GM23338 (cell line): ENCODE measurements around the gene XPA.

ENCODE experiments used
- CREB1 ChIP-seq: fragments of 250-450 bp; sonication (Bioruptor Pico); IDR thresholded peaks from 2 replicates; pipeline ENCODE4 v1.5.0; 2020; ENCODE audit warnings: low read depth, mild to moderate bottlenecking, moderate library complexity
- EZH2 ChIP-seq: fragments of 200-600 bp; sonication (generic); IDR thresholded peaks from one replicate; pipeline ENCODE4 v1.8.0; 2017; ENCODE audit warnings: antibody characterized with exemption, mild to moderate bottlenecking, low read depth; ENCODE audit not compliant: unreplicated experiment
- EZH2phosphoT487 ChIP-seq: fragments of 200-600 bp; sonication (generic); IDR thresholded peaks from one replicate; pipeline ENCODE4 v1.8.1; 2018; ENCODE audit warnings: antibody characterized with exemption; ENCODE audit not compliant: unreplicated experiment
- JUNB ChIP-seq: IDR thresholded peaks from one replicate; pipeline ENCODE4 v1.6.1; 2016; ENCODE audit warnings: antibody characterized with exemption; ENCODE audit not compliant: unreplicated experiment
- NANOG ChIP-seq: IDR thresholded peaks from 2 replicates; pipeline ENCODE4 v1.6.1; 2016; ENCODE audit warnings: antibody characterized with exemption, borderline replicate concordance
- POLR2AphosphoS5 ChIP-seq: IDR thresholded peaks from 2 replicates; pipeline ENCODE4 v1.6.1; 2016; ENCODE audit warnings: antibody characterized with exemption, low read depth
- STAT1 ChIP-seq: IDR thresholded peaks from one replicate; pipeline ENCODE4 v1.6.1; 2016; ENCODE audit warnings: antibody characterized with exemption; ENCODE audit not compliant: unreplicated experiment
- ZNF114 ChIP-seq: fragments of 250-450 bp; sonication (Bioruptor Pico); IDR thresholded peaks from 2 replicates; pipeline ENCODE4 v1.5.0; 2020; ENCODE audit warnings: mild to moderate bottlenecking, moderate library complexity
- TF ChIP-seq, protein P1 (sequence below), 2 experiments: fragments of 200-600 bp in 1 of 2; sonication (generic) in 1 of 2; conservative IDR thresholded peaks; 2 replicates each; pipeline versions ENCODE4 v1.5.1 to v1.6.1; 2016 to 2017; ENCODE audit warnings: antibody characterized with exemption in 2 of 2, low read depth in 2 of 2, mild to moderate bottlenecking in 2 of 2, moderate library complexity in 1 of 2
- TF ChIP-seq, protein P2 (sequence below): IDR thresholded peaks from one replicate; pipeline ENCODE4 v1.6.1; 2018; ENCODE audit warnings: antibody characterized with exemption; ENCODE audit not compliant: unreplicated experiment
- TF ChIP-seq, protein P3 (sequence below): IDR thresholded peaks from 2 replicates; pipeline ENCODE4 v1.6.1; 2016; ENCODE audit warnings: antibody characterized with exemption
- TF ChIP-seq, protein P4 (sequence below): fragments of 250-450 bp; sonication (Bioruptor Pico); IDR thresholded peaks from 2 replicates; pipeline ENCODE4 v1.5.0; 2020; ENCODE audit warnings: mild to moderate bottlenecking, moderate library complexity

DNA sequence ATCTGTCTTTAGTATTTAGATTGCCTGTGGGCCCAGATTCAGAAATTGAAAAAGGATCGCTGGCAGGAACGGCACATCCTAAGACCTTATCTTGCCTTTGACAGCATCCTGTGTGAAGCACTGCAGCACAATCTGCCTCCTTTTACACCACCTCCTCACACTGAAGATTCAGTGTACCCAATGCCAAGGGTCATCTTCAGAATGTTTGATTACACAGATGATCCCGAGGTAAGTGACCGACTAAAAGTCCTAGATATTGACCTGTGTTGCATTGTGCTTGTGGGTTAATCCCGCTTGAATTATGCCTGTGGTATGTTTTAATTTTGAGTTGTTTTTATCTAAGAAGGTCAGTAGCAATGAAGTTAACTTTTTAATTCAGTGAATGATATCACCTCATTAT lies 49.1 kb downstream of the XPA start:
- TF ChIP-seq EZH2 (no peak), POLR2AphosphoS5 (no peak), EZH2phosphoT487 (no peak), JUNB (no peak), CREB1 (CRISPR knock-in tag) (no peak), ZNF114 (CRISPR knock-in tag) (no peak), NANOG (no peak), STAT1 (no peak)
- TF ChIP-seq, protein P1, sequence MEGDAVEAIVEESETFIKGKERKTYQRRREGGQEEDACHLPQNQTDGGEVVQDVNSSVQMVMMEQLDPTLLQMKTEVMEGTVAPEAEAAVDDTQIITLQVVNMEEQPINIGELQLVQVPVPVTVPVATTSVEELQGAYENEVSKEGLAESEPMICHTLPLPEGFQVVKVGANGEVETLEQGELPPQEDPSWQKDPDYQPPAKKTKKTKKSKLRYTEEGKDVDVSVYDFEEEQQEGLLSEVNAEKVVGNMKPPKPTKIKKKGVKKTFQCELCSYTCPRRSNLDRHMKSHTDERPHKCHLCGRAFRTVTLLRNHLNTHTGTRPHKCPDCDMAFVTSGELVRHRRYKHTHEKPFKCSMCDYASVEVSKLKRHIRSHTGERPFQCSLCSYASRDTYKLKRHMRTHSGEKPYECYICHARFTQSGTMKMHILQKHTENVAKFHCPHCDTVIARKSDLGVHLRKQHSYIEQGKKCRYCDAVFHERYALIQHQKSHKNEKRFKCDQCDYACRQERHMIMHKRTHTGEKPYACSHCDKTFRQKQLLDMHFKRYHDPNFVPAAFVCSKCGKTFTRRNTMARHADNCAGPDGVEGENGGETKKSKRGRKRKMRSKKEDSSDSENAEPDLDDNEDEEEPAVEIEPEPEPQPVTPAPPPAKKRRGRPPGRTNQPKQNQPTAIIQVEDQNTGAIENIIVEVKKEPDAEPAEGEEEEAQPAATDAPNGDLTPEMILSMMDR (conservative IDR thresholded peaks at IDR 0.05; ENCODE audit: low read depth in 2 of 2) = no peak
- TF ChIP-seq, protein P2, sequence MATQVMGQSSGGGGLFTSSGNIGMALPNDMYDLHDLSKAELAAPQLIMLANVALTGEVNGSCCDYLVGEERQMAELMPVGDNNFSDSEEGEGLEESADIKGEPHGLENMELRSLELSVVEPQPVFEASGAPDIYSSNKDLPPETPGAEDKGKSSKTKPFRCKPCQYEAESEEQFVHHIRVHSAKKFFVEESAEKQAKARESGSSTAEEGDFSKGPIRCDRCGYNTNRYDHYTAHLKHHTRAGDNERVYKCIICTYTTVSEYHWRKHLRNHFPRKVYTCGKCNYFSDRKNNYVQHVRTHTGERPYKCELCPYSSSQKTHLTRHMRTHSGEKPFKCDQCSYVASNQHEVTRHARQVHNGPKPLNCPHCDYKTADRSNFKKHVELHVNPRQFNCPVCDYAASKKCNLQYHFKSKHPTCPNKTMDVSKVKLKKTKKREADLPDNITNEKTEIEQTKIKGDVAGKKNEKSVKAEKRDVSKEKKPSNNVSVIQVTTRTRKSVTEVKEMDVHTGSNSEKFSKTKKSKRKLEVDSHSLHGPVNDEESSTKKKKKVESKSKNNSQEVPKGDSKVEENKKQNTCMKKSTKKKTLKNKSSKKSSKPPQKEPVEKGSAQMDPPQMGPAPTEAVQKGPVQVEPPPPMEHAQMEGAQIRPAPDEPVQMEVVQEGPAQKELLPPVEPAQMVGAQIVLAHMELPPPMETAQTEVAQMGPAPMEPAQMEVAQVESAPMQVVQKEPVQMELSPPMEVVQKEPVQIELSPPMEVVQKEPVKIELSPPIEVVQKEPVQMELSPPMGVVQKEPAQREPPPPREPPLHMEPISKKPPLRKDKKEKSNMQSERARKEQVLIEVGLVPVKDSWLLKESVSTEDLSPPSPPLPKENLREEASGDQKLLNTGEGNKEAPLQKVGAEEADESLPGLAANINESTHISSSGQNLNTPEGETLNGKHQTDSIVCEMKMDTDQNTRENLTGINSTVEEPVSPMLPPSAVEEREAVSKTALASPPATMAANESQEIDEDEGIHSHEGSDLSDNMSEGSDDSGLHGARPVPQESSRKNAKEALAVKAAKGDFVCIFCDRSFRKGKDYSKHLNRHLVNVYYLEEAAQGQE = no peak
- TF ChIP-seq, protein P3, sequence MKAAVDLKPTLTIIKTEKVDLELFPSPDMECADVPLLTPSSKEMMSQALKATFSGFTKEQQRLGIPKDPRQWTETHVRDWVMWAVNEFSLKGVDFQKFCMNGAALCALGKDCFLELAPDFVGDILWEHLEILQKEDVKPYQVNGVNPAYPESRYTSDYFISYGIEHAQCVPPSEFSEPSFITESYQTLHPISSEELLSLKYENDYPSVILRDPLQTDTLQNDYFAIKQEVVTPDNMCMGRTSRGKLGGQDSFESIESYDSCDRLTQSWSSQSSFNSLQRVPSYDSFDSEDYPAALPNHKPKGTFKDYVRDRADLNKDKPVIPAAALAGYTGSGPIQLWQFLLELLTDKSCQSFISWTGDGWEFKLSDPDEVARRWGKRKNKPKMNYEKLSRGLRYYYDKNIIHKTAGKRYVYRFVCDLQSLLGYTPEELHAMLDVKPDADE = no peak
- TF ChIP-seq, protein P4, sequence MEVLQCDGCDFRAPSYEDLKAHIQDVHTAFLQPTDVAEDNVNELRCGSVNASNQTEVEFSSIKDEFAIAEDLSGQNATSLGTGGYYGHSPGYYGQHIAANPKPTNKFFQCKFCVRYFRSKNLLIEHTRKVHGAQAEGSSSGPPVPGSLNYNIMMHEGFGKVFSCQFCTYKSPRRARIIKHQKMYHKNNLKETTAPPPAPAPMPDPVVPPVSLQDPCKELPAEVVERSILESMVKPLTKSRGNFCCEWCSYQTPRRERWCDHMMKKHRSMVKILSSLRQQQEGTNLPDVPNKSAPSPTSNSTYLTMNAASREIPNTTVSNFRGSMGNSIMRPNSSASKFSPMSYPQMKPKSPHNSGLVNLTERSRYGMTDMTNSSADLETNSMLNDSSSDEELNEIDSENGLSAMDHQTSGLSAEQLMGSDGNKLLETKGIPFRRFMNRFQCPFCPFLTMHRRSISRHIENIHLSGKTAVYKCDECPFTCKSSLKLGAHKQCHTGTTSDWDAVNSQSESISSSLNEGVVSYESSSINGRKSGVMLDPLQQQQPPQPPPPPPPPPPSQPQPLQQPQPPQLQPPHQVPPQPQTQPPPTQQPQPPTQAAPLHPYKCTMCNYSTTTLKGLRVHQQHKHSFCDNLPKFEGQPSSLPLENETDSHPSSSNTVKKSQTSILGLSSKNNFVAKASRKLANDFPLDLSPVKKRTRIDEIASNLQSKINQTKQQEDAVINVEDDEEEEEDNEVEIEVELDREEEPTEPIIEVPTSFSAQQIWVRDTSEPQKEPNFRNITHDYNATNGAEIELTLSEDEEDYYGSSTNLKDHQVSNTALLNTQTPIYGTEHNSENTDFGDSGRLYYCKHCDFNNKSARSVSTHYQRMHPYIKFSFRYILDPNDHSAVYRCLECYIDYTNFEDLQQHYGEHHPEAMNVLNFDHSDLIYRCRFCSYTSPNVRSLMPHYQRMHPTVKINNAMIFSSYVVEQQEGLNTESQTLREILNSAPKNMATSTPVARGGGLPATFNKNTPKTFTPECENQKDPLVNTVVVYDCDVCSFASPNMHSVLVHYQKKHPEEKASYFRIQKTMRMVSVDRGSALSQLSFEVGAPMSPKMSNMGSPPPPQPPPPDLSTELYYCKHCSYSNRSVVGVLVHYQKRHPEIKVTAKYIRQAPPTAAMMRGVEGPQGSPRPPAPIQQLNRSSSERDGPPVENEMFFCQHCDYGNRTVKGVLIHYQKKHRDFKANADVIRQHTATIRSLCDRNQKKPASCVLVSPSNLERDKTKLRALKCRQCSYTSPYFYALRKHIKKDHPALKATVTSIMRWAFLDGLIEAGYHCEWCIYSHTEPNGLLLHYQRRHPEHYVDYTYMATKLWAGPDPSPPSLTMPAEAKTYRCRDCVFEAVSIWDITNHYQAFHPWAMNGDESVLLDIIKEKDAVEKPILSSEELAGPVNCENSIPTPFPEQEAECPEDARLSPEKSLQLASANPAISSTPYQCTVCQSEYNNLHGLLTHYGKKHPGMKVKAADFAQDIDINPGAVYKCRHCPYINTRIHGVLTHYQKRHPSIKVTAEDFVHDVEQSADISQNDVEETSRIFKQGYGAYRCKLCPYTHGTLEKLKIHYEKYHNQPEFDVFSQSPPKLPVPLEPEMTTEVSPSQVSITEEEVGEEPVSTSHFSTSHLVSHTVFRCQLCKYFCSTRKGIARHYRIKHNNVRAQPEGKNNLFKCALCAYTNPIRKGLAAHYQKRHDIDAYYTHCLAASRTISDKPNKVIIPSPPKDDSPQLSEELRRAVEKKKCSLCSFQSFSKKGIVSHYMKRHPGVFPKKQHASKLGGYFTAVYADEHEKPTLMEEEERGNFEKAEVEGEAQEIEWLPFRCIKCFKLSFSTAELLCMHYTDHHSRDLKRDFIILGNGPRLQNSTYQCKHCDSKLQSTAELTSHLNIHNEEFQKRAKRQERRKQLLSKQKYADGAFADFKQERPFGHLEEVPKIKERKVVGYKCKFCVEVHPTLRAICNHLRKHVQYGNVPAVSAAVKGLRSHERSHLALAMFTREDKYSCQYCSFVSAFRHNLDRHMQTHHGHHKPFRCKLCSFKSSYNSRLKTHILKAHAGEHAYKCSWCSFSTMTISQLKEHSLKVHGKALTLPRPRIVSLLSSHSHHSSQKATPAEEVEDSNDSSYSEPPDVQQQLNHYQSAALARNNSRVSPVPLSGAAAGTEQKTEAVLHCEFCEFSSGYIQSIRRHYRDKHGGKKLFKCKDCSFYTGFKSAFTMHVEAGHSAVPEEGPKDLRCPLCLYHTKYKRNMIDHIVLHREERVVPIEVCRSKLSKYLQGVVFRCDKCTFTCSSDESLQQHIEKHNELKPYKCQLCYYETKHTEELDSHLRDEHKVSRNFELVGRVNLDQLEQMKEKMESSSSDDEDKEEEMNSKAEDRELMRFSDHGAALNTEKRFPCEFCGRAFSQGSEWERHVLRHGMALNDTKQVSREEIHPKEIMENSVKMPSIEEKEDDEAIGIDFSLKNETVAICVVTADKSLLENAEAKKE = no peak
